Smooth muscle cell (in vitro differentiated cells): ENCODE measurements around the gene PPP1R8. TPM values are rescaled to one million over a fixed set of nuclear protein-coding genes. Genes with fewer than 3 reads are reported as not detected.

Source experiments
- DNase-seq: peaks from one replicate; lab custom pipeline; 2025; ENCODE audit not compliant: unreplicated experiment; lab: John Stamatoyannopoulos, UW
- H2AFZ ChIP-seq: fragments of 200-600 bp; sonication (generic); 2 replicates; pipeline ENCODE4 v1.6.0; 2016; ENCODE audit warnings: antibody characterized with exemption, low read depth, mild to moderate bottlenecking
- H3F3A ChIP-seq: fragments of 200-600 bp; sonication (generic); 2 replicates; pipeline ENCODE4 v1.6.0; 2017; ENCODE audit warnings: antibody characterized with exemption, low read depth
- H3K27ac ChIP-seq: fragments of 200-600 bp; sonication (generic); 2 replicates; pipeline ENCODE4 v1.5.1; 2016; ENCODE audit warnings: low read depth, mild to moderate bottlenecking
- H3K27me3 ChIP-seq: fragments of 200-600 bp; sonication (generic); 2 replicates; pipeline ENCODE4 v1.6.1; 2016; ENCODE audit warnings: low read depth, mild to moderate bottlenecking
- H3K36me3 ChIP-seq: fragments of 200-600 bp; sonication (generic); 2 replicates; pipeline ENCODE4 v1.5.1; 2016; ENCODE audit warnings: low read depth
- H3K4me1 ChIP-seq: fragments of 200-600 bp; sonication (generic); 2 replicates; pipeline ENCODE4 v1.5.1; 2016; ENCODE audit warnings: low read depth
- H3K4me2 ChIP-seq: fragments of 200-600 bp; sonication (generic); 2 replicates; pipeline ENCODE4 v1.6.0; 2016; ENCODE audit warnings: mild to moderate bottlenecking
- H3K4me3 ChIP-seq: fragments of 200-600 bp; sonication (generic); 2 replicates; pipeline ENCODE4 v1.5.1; 2016; ENCODE audit warnings: mild to moderate bottlenecking
- H3K79me2 ChIP-seq: fragments of 200-600 bp; sonication (generic); 2 replicates; pipeline ENCODE4 v1.6.0; 2016; ENCODE audit warnings: low read depth, mild to moderate bottlenecking
- H3K9ac ChIP-seq: fragments of 200-600 bp; sonication (generic); 2 replicates; pipeline ENCODE4 v1.6.0; 2016; ENCODE audit warnings: low read depth
- H3K9me3 ChIP-seq: fragments of 200-600 bp; sonication (generic); replicated peaks from 2 replicates; pipeline ENCODE4 v1.5.1; 2016; ENCODE audit warnings: low read depth
- H4K20me1 ChIP-seq: fragments of 200-600 bp; sonication (generic); 2 replicates; pipeline ENCODE4 v1.6.0; 2016; ENCODE audit warnings: low read depth
- CTCF ChIP-seq: fragments of 200-600 bp; sonication (generic); IDR thresholded peaks from 2 replicates; pipeline ENCODE4 v1.5.1; 2017; ENCODE audit warnings: borderline replicate concordance, mild to moderate bottlenecking, antibody characterized with exemption; ENCODE audit not compliant: insufficient read depth, poor library complexity, severe bottlenecking
- WGBS: methylation state at CpG from one replicate; pipeline ENCODE4 v1.1.7; 2016; ENCODE audit warnings: low lambda C conversion rate; 5-methylcytosine and 5-hydroxymethylcytosine counted together
- polyA plus RNA-seq: library from polyadenylated mRNA; unstranded; fragments of >200 nt; fragmentation: Nextera tagmentation; extraction: Ambion mirVana; gene quantifications from 2 replicates; pipeline ENCODE4 v1.2.1, GENCODE V29; 2016
- total RNA-seq: library from RNA; depleted of rRNA; stranded (reverse); fragments of >200 nt; gene quantifications from 2 replicates; pipeline ENCODE4 v1.2.3, GENCODE V29; 2014

The PPP1R8 gene
- total RNA-seq (35.4 and 36.4 TPM in 2 replicates), polyA plus RNA-seq (10.6 and 14.4 TPM in 2 replicates)

DNA sequence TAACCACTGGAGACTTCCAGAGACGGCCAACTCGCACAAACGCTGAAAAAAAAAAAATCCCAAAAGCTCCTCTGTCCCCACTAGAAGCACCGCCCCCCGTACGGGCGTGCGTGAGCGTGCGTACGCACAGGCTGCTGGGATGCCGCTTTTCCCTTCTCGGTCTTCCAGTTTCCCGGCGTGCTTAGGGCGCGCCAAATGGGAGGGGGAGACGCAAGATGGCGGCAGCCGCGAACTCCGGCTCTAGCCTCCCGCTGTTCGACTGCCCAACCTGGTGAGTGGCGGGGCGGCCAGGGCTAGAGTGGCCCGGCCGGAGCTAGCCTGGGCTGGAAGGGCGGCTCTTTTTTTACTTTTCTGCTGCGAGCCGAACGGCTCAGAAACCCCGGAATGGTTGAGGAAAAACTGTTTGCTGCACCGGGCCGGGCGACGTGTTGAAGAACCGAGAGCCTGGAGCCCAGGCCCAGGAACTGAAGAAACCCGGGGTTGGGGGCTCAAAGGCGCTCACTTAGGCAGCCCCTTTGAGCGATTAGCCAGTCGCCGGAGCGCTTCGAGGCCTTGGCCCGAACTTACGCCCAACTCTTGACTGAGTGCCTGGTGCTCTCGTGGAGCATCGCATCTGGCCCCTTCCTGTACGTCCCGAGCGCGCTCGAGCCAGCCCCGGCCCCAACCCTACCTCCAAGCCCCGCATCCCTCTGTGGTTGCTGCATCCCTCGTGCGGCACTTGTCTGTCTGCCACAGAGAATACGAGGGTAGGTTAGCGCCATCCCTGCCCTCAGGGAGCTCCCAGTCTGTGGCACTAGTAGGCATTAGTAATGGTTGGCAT is at the start of gene PPP1R8:
Gene PPP1R8 (plus strand): TSS at position 162 of the 820 bp plus-strand sequence. CDS start 54 bp downstream, at position 216.
- Histone ChIP-seq H3K4me2 (peak within 1 kb of the TSS; percentile 94), H3K27me3 (no peaks in the 10 kb centered on the region), H3K27ac (peak within 1 kb of the TSS; percentile 88), H4K20me1 (peaks cover 9% of the 10 kb centered on the region), H3K36me3 (peaks cover 8% of the 10 kb centered on the region), H3K79me2 (peaks cover 52% of the 10 kb centered on the region), H3K4me1 (peaks cover 17% of the 10 kb centered on the region), H3K9me3 (no peaks in the 10 kb centered on the region), H2AFZ (peak within 1 kb of the TSS; percentile 95), H3K4me3 (peak within 1 kb of the TSS; percentile 95), H3K9ac (peak within 1 kb of the TSS; percentile 98), H3F3A (peaks cover 15% of the 10 kb centered on the region)
- peak; percentile 56 for DNase-seq
- WGBS: under 1% methylated on average over 60 of the region's 60 CpGs
- no peak for TF ChIP-seq CTCF

DNA sequence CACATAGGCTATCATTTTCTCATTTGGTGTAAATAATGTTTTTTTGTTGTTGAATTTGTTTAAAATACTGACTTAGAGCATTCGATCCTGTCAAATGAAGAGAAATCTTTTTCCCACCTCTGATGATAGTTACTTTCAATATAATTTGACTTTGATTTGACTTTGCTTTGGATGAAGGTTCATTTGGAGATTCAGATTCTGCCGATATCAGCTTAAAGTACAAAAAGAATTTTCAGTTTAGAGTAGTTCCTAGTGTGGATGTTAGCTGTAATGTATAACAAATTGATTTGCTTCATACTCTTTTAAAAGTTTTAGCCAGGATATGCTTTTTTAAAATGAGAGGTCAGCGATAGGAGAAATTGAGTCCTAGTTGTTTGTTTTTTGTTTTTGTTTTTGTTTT is 47.6 kb upstream of the PPP1R8 start:
- H3K27me3 ChIP-seq: no peaks in the 10 kb centered on the region
- H3K4me2 ChIP-seq: no peak overlapping the region
- peaks cover 90% of the 10 kb centered on the region for H4K20me1 ChIP-seq
- no peak overlapping the region for H3K9ac ChIP-seq
- H3K4me3 ChIP-seq: no peak overlapping the region
- peaks cover 85% of the 10 kb centered on the region for H3K79me2 ChIP-seq
- no peak overlapping the region for H2AFZ ChIP-seq
- H3K36me3 ChIP-seq: no peaks in the 10 kb centered on the region
- H3K9me3 ChIP-seq: no peaks in the 10 kb centered on the region
- H3F3A ChIP-seq: no peaks in the 10 kb centered on the region
- H3K27ac ChIP-seq: no peak overlapping the region
- 96% methylated on average over 3 of the region's 3 CpGs for WGBS
- no peak for TF ChIP-seq CTCF
- H3K4me1 ChIP-seq: no peaks in the 10 kb centered on the region
- no peak for DNase-seq

DNA sequence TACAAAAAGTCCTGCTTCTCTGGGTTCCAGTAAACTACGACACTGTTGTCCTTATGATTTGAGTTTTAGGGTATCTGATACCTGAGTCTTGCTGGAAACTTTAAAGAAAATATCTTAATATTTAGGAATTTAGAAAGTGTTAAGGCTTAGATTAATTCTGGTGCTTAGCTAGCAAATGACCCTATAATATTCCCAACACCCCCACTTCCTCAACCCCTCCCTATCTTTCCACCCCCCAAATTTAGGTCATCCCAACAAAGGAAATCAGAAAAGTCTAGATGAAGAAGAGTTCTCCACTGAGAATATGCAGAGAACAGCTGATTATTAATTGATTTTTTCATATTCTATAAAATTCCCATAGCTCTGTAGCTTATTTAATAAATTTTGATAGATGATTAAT is 45.9 kb upstream of the PPP1R8 start:
- H3K4me3 ChIP-seq: no peak overlapping the region
- no peaks in the 10 kb centered on the region for H3K36me3 ChIP-seq
- H3K9me3 ChIP-seq: no peaks in the 10 kb centered on the region
- TF ChIP-seq CTCF: no peak
- no peaks in the 10 kb centered on the region for H3K4me1 ChIP-seq
- DNase-seq: no peak
- no peak overlapping the region for H3K4me2 ChIP-seq
- no peak overlapping the region for H3K27ac ChIP-seq
- no peaks in the 10 kb centered on the region for H3K27me3 ChIP-seq
- WGBS: 90% methylated on average over 1 of the region's 1 CpG
- no peak overlapping the region for H2AFZ ChIP-seq
- no peak overlapping the region for H3K9ac ChIP-seq
- H3F3A ChIP-seq: no peaks in the 10 kb centered on the region
- peaks cover 80% of the 10 kb centered on the region for H4K20me1 ChIP-seq
- H3K79me2 ChIP-seq: peaks cover 76% of the 10 kb centered on the region
